AML-193 (cell line): ENCODE data around the gene ZNF407.
A peak's percentile ranks its signal among the peaks of the same experiment; 100 is the strongest.

Experiments used
- DNase-seq, 2 experiments: peaks; one replicate each; lab custom pipeline; 2025; lab: John Stamatoyannopoulos, UW

Gene ZNF407

GRCh38 chr18:75016025-75016717, 418.5 kb downstream of the ZNF407 start:
- no peak for DNase-seq

- no peak for DNase-seq
Measured at GRCh38 chr18:75023473-75023872, 425.8 kb downstream of the ZNF407 start.

- DNase-seq = no peak
Measured at GRCh38 chr18:75024871-75025270, 427.2 kb downstream of the ZNF407 start.

GRCh38 chr18:75025573-75025972, 427.9 kb downstream of the ZNF407 start:
- DNase-seq = no peak

- DNase-seq = no peak
Measured at GRCh38 chr18:75029481-75029880, 431.8 kb downstream of the ZNF407 start.

GRCh38 chr18:75031717-75032317, 434.1 kb downstream of the ZNF407 start:
- DNase-seq = no peak

- DNase-seq = no peak
Measured at GRCh38 chr18:75033516-75033915, 435.8 kb downstream of the ZNF407 start.

- no peak for DNase-seq
Measured at GRCh38 chr18:75034937-75035336, 437.3 kb downstream of the ZNF407 start.

GRCh38 chr18:75035928-75036327, 438.3 kb downstream of the ZNF407 start:
- no peak for DNase-seq

- DNase-seq = no peak
Measured at GRCh38 chr18:75036917-75037688, 439.4 kb downstream of the ZNF407 start.

GRCh38 chr18:75037689-75037955, 440.0 kb downstream of the ZNF407 start:
- no peak for DNase-seq

GRCh38 chr18:75041586-75041985, 443.9 kb downstream of the ZNF407 start:
- peak; percentile 7 to 18 for DNase-seq

GRCh38 chr18:75043478-75043877, 445.8 kb downstream of the ZNF407 start:
- DNase-seq = no peak

- no peak for DNase-seq
Measured at GRCh38 chr18:75044296-75044695, 446.6 kb downstream of the ZNF407 start.

GRCh38 chr18:75044791-75045190, 447.1 kb downstream of the ZNF407 start:
- no peak for DNase-seq

- DNase-seq = no peak
Measured at GRCh38 chr18:75045272-75045671, 447.6 kb downstream of the ZNF407 start.

GRCh38 chr18:75047240-75047961, 449.7 kb downstream of the ZNF407 start:
- no peak for DNase-seq

- DNase-seq = no peak
Measured at GRCh38 chr18:75048776-75049454, 451.2 kb downstream of the ZNF407 start.

GRCh38 chr18:75049455-75049789, 451.8 kb downstream of the ZNF407 start:
- DNase-seq = no peak

GRCh38 chr18:75051757-75052156, 454.1 kb downstream of the ZNF407 start:
- DNase-seq = no peak

GRCh38 chr18:75052475-75052874, 454.8 kb downstream of the ZNF407 start:
- no peak for DNase-seq

GRCh38 chr18:75053028-75053629, 455.5 kb downstream of the ZNF407 start:
- no peak for DNase-seq
